Kidney tubule cell (primary cell): ENCODE results near the gene SLC35B2.
"Not testable (repeated sequence)": the region's sequence is repeated elsewhere in the genome, so short reads cannot be mapped to it uniquely, and the experiment has no call there.

Source experiments
- DNase-seq: peaks from one replicate; pipeline ENCODE4 v3.0.0-alpha.2; 2018; ENCODE audit warnings: low spot score

Gene SLC35B2

DNA sequence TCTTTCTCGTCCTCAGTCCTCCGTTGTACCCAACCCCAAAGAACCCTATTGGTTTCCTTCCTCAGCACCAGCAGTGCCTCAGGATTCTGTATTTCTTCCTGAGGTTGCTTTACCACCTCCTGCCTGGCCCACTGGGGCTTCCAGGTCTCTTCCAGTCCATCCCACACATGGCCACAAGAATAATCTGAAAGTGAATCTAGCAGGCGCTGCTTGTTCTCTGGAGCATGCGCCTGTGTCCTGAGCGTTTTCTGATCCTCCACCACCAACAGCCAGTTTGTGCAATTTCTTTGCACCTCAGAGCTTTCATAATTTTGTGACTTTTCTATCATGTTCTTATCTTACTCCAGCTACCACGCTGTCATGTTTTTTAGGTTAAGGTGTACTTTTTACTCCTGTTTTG, 22.1 kb downstream of the SLC35B2 start:
- no peak for DNase-seq

DNA sequence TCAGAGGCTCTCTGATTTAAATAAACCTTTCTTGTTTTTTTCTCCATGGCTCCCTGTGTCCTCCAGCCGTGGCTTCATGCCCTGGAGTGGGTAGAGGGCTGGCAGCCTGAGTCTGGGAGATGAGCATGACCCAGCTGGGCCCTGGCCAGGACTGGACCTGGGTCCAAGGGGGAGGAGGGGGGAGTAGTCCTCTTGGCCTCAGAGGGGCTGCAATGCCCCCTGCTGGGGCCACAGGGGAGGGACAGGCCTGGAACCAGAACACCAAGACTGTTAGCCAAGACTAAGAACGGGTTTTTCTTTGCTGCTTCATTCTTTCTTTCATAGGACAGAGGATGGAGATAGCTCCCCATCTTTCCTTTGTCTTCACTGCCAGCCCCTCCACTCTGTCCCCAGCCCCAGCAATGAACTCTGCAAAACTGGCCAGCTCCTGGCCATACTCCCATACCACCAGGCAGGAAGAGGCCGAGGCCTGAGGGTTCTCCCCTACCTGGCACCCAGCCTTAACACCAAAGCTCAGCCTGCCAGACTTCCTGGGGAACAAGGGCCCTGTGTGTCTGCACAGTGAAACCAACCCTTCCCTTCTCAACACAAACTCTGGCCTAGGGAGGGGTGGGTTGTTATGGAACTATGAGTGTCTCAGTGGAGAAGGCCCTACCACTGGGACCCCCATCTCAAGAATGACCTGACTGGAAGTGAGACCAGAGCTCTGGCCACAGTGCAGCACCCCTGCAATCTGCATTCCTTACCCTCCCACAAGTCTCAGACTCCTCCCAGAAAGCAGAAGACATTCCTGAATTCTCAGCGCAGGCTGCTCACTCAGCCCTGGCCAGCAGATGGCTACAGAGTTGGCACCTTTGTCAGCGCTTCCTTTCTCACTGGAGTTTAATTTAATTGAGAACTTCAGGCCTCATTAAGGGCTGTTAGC, 23.0 kb downstream of the SLC35B2 start:
- peak; percentile 88 for DNase-seq

DNA sequence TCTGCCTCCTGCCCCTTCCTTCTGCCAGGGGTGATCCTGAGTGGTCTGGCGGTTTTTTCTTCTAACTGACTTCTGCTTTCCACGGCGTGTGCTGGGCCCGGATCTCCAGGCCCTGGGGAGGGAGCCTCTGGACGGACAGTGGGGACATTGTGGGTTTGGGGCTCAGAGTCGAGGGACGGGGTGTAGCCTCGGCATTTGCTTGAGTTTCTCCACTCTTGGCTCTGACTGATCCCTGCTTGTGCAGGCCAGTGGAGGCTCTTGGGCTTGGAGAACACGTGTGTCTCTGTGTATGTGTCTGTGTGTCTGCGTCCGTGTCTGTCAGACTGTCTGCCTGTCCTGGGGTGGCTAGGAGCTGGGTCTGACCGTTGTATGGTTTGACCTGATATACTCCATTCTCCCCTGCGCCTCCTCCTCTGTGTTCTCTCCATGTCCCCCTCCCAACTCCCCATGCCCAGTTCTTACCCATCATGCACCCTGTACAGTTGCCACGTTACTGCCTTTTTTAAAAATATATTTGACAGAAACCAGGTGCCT, 23.7 kb downstream of the SLC35B2 start:
- no peak for DNase-seq

DNA sequence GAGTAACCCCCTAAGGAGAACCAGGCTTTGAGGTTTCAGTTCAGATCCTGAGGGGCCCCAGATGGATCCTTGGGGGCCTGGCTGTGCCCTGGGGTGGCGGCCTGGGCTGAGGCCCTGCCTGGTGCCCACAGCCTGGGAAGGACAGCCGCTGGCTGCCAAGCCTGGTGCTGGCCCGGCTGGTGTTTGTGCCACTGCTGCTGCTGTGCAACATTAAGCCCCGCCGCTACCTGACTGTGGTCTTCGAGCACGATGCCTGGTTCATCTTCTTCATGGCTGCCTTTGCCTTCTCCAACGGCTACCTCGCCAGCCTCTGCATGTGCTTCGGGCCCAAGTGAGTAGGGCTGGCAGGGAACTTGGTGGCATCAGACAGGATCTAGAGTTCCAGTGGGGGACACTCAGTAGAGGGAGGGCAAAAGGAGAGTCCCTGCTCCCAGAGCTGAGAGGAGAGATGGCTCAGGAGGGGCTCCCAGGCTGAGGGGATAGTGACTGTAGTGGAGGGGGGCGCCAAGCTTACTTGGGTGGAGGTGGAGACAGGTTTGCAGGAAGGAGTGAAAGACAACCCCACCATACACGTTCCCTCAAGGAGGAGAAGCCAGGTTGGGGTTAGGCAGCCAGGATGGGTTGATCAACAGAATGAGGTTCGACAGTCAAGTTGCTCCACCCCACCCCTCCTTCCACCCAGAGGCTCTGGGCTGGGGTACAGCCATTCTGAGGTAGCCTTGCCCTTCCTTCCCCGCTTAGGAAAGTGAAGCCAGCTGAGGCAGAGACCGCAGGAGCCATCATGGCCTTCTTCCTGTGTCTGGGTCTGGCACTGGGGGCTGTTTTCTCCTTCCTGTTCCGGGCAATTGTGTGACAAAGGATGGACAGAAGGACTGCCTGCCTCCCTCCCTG, 24.4 kb downstream of the SLC35B2 start:
- DNase-seq, result no peak

DNA sequence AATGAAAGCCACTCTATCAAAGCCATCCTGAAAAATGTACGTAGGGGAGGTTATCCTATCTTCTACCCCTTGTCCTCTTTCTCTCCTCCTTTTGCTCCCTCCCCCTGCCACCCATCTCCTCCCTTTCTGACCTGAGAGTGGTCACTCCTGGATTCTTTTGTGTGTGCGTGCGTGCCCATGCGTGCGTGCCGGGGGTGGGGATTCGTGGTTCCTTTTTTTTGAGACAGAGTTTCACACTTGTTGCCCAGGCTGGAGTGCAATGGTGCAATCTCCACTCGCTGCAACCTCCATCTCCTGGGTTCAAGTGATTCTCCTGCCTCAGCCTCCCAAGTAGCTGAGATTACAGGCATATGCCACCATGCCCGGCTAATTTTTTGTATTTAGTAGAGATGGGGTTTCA, 25.9 kb downstream of the SLC35B2 start:
- DNase-seq, result not testable (repeated sequence)

DNA sequence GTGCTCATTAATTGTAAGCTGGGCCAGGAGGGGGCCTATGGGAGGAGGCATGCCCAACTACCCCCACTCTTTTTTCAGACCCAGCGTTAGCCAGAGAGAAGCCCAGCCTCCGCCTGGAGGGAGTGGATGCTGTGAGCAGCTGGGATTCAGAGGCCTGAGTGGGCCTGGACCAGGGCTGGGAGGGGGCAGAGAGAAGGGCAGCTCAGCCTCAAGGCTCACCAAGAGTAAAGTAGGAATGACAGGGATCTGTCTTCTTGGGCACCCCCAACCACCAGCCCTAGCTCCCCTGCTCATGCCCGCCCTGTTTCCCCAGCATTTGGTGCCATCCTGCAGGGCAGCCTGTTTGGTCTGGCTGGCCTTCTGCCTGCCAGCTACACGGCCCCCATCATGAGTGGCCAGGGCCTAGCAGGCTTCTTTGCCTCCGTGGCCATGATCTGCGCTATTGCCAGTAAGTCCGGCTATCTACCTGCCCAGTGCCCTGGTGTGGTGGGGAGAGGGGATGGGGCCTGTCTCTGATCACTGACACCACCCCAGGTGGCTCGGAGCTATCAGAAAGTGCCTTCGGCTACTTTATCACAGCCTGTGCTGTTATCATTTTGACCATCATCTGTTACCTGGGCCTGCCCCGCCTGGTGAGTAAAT, 27.2 kb downstream of the SLC35B2 start:
- DNase-seq, result no peak

DNA sequence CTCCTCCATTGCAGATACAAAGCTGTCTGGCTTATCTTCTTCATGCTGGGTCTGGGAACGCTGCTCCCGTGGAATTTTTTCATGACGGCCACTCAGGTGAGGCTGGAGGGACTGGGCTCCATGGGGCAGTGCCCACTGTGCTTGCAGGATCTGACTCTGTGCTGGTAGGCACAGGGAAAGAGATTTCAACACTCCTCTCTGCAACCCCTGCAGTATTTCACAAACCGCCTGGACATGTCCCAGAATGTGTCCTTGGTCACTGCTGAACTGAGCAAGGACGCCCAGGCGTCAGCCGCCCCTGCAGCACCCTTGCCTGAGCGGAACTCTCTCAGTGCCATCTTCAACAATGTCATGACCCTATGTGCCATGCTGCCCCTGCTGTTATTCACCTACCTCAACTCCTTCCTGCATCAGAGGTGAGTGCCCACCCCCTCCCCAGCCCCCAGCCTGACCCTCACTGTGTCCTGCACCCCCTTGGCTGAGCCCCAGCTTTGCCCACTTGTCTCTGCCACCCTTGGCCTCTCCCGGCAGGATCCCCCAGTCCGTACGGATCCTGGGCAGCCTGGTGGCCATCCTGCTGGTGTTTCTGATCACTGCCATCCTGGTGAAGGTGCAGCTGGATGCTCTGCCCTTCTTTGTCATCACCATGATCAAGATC, 27.8 kb downstream of the SLC35B2 start:
- DNase-seq, result no peak

DNA sequence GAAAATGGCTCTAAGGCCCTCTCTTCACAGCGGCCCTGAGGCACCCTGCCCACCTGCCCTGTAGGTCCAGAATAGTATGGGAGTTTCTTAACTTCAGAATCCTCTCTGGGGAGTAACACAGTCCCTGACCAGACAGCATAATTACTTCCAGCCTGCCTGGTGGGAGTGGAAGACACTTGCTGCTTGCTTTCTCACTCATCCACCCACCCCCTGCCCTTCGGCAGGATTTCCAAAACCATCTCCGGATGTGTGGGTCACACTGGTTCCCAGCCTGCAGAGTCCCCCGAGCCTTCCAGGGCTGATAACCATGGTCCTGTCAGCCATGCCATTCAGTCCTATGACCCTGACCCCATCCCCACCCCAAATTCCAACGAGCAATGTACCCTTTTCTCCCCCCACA, 28.5 kb downstream of the SLC35B2 start:
- DNase-seq, result no peak

DNA sequence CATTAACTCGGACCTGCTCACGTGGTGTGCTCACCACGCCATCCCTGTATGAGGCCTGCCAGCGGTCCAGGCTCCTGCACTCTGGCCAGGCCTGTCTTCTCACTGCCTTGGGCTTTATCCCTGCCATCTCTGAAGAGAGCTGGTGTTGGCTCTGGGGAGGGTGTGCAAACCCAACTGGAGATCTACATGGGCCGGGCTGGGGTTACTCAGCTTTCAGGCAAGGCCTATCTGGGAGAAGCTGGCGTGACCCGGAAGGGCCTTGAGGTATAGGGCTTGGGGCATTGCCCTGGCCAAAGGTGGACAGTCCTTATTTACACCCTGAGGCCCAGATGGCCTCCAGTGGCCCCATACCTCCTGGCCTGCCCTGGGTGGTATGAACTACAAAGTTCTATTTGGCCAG, 28.9 kb downstream of the SLC35B2 start:
- DNase-seq, result no peak

DNA sequence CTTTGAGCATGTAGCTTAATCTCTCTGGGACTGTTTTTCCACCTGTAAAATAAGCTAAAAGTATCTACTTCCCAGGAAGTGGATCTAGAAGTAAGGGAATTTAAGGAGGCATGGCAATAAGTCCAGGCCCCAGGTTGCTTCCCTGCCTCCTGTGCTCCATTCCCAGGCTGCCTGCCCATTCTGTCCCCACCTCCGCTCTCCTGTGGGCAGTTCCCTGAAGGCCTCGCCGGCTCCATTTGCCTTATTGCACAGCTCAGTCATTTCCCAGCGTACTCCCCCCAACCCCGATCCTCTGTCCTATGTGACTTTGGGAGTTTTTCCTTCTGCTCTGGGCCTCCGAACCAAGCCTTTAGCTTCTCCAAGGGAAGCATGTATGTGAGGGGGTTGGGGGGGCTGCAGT, 29.3 kb downstream of the SLC35B2 start:
- DNase-seq, result no peak

DNA sequence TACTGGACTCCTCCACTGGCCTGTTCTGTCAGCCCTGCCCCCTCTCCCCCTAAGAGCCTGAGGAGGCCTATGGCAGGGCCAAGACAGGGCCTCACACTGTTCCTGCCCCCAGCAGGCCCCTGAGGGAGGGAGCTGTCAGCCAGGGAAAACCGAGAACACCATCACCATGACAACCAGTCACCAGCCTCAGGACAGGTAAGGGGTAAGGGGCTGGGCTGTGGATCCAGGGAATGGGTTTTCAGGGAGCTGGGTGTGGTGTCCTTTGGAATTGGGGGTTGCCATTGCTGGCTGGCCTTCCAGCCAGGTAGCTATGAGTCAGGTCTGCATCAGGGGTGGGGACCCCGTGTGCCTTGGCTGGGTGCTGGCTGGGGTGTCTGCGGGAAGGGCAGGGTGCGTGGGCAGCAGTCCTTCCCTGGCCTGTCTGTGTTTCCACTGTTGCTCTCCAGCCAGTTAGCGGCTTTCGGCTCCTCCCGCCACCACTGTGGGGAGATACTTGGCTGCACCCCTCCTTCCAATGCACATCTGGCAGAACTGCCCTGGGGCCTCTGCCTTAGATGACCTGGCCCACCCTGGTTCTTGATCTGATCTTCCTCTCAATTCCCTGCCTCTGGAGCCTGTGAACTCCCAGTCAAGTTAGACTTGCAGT, 30.1 kb downstream of the SLC35B2 start:
- no peak for DNase-seq

DNA sequence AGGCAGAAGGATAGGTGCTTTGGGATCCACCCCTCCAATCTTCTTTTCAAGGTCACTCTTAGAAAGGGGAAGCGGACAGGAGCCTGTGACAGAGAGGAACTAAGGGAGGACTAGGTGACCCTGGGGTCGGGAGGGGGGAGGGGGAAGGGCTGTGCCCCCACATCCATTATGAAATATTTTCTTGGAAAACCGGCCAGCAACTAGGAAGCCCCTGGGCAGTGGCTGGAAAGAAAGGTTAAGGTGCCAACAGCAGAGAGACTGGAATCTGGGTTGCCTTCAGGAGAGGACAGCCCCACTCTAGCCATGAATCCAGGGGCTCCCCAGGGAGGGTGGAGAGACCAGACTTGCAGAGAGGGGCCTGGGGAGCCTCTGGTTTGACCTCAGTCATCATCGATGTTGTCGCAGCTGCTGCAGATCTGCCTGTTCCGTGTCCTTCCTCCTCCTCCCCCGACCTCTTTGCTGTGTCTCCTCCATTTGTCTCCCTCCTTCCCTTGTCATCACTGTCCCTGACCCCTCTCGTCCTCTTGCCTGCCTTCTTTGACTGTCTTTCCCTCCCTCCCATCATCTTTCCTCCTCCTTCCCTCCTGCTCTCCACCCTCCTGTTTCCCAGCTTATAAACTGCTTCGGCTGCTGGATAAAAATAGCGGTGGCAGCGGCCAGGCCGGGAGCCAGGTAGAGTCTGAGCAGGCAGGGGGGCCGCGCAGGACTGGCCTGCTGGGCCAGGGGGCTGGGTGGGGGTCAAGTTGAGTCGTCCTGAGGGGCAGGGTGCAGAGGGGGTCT, 30.8 kb downstream of the SLC35B2 start:
- no peak for DNase-seq

DNA sequence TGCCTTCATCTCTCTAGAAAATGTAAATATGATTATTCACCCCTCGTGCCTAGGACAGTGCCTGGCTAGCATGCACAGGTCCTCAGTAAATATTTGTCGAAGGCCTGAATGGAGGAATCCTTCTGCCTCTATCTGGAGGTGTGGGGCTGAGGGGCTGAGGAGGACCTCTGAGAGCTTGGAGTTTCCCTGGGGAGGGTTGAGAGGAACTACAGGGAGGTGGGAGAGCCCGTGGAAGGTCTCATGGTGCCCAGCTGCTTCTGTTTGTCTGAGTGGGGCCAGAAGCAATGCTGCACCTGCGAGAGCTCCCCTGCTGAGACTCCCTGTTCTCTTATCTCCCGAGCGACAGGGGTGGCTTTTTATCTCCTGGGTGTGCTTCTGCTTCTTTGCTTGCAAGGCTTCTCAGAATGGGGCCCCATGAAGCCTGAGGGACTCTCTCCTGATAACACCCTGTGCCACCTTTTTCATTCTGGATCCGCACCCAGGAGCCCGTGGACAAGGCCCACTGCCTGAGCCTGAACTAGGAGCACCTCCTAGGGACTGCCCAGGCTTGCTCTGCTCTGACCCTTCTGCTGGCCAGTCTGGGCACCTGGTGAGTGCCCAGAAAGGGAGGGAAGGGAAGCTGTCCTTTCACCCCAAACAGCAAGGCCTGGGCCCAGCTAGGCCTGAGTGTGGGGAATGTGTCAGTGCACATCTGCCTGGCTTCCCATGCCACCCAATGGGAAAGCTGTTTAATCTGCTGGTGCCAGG, 31.6 kb downstream of the SLC35B2 start:
- no peak for DNase-seq

DNA sequence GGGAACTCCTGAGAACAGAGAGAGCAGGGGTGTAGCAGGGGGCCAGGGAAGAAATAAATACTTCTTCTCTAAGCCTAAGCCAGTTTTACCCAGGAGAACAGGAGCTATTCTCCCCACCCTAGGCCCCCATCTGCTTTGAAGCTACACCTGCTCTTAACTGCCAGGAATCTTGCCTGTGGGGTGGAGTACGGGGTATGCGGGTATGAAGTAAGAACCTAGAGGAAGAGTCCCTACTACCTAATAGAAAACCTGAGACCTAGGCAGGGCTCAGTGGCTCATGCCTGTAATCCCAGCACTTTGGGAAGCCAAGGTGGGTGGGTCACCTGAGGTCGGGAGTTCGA, 32.4 kb downstream of the SLC35B2 start:
- no peak for DNase-seq

DNA sequence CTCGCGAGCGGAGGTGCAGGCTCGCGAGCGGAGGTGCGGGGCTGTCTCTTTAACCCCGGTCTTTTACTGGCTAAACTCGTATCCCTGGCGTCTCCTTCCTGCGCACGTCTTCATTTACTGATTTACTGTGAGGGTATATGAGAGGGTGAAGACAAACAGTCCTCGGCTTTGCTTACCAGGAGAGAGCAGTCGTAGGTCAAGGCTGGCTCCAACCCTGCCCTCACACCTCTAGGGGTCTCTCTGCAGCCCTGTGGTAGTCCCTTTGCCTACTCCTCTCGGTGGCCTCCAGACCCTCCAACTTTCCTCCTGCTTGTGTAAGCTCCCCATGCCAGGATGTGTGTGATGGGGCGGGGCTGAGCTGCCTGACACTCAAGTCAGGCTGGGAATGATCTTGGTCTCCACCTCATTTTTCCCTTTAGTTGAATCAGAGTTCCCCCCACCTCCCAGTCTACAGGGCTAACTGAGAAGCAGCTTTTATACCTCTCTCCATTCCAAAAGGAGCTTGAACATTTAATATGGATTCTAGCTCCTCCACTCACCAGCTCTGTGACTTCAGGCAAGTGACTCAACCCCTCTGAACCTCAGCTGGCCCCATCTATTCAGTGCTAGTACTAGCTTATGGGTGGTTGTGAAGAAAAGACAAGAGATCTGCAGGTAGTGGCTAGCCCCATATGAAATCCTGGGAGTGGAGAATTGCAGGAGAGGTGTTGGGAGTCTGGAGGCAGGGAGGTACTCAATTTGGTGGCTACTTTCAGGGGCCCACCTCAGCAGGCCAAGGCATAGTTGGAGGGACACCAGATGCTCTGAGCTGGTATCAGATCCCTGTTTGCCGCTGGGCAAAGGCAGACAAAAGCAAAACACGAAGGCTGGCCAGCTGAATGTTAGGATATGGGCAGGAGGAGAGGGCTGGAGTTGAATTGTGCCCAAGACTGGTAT, 33.0 kb downstream of the SLC35B2 start:
- DNase-seq, result peak; percentile 46

DNA sequence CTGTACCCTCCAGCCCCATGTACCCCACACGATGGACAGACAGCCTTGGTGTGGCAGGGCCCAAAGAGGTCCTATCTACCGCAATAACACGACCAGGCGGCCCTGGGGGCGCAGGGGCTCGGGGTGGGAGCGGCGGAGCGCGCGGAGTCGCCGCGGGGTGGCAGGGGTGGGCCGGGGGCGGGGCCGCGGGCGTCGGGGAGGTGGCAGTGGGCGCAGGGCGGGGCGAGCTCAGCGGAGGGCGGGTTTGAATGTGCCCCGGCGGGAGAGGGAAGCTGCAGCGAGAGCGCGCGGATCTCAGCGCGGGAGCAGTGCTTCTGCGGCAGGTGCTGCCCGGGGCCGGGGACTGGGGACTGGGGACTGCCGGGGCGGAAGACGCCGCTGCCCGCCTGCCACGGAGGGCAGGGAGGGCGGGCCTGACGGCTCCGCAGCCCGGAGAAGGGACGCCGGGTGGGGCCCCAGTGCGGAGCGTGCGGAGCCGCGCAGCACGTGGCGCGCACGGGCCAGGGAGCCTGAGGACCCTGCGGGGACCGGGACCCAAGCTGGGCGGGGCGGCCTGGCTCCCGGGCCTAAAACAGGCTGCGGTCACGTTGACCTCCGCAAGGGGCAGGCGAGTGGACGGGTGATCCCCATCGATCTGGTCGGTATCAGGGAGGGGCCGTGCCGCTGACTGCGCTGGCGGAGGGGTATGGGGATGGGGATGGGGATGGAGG, 33.9 kb downstream of the SLC35B2 start, which contains the start of gene SLC29A1:
Gene SLC29A1, plus strand, starts transcription at position 277 of the 710 bp plus-strand sequence. CDS start 3,719 bp downstream, outside the sequence.
- DNase-seq, result peak; percentile 71

DNA sequence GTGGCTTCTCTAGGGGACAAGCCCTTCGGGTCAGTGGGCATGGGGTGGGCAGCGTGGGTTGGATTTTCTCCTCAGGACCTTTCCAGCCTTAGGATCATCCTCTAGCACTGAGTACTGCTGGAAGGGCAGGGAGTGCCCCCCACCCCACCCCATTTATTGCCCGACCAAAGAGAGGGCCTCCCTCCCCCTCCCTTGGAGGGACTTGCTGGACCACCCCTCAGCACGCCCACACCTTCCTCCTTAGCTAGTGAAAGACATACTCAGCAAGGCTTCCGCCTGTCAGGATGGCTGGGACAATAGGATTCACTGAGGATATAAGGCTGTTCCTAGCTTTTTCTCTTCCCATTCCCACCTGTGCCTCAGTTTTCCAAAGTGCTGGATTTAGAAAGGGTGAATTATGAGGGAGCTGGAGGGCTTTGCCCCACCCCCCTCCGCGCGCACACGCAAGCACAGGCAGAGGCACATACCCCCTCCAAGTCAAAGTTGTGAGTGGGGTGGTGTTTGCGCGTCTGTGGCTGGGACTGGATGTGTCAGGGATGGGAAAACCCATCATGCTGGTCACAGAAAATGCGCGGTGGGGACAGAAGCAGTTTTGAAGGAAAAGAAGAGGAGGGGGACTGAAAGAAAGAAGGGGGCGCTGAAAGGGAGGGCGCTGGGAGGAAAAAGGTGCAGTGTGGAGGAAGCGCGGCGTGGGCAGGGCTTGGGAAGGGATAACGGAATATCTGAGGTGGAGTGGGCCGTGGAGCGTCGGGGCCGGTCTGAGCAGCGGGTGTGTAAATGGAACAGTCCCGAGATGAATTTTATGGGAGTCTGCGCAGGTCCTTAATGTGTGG, 34.6 kb downstream of the SLC35B2 start:
- DNase-seq, result no peak
